ENCODE data around the gene RFX2. TPM values are rescaled to one million over a fixed set of nuclear protein-coding genes. Genes with fewer than 3 reads are reported as not detected.

The RFX2 gene
- total RNA-seq, 2 donors from 2014 or later, result 12.7 to 16.1 TPM

DNA sequence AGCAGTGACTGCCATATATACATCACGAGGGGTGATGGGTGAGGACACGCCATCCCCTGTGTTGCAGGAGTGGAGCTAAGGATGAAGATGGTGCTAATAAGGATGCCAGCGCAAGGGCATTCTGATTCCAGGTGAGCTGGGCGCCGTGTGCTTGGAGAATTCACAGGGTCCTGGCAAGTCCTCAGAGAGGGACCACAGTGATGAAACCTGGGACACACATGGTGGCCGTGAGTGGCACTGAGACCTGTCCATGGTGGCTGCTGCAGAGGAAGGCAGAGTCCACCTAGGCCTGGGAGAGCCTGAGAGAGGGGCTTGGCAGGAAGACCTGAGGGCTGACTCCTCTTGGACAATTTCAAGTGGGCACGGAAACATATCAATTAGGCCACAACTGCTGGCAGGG is 65.2 kb downstream of the RFX2 start:
- H3K27ac ChIP-seq, result no peak overlapping the region
- TF ChIP-seq, protein P1, sequence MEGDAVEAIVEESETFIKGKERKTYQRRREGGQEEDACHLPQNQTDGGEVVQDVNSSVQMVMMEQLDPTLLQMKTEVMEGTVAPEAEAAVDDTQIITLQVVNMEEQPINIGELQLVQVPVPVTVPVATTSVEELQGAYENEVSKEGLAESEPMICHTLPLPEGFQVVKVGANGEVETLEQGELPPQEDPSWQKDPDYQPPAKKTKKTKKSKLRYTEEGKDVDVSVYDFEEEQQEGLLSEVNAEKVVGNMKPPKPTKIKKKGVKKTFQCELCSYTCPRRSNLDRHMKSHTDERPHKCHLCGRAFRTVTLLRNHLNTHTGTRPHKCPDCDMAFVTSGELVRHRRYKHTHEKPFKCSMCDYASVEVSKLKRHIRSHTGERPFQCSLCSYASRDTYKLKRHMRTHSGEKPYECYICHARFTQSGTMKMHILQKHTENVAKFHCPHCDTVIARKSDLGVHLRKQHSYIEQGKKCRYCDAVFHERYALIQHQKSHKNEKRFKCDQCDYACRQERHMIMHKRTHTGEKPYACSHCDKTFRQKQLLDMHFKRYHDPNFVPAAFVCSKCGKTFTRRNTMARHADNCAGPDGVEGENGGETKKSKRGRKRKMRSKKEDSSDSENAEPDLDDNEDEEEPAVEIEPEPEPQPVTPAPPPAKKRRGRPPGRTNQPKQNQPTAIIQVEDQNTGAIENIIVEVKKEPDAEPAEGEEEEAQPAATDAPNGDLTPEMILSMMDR (IDR thresholded peaks at IDR 0.05), result no peak
- no peaks in the 10 kb centered on the region for H3K27me3 ChIP-seq
- DNase-seq (ENCODE audit: low spot score), result peak; percentile 21
- peaks cover 0 to 25% of the 10 kb centered on the region in 2 donors for H3K4me1 ChIP-seq
- peaks cover 30% of the 10 kb centered on the region for H3K36me3 ChIP-seq
- H3K9me3 ChIP-seq, result no peaks in the 10 kb centered on the region
- H3K4me3 ChIP-seq, result no peak overlapping the region

DNA sequence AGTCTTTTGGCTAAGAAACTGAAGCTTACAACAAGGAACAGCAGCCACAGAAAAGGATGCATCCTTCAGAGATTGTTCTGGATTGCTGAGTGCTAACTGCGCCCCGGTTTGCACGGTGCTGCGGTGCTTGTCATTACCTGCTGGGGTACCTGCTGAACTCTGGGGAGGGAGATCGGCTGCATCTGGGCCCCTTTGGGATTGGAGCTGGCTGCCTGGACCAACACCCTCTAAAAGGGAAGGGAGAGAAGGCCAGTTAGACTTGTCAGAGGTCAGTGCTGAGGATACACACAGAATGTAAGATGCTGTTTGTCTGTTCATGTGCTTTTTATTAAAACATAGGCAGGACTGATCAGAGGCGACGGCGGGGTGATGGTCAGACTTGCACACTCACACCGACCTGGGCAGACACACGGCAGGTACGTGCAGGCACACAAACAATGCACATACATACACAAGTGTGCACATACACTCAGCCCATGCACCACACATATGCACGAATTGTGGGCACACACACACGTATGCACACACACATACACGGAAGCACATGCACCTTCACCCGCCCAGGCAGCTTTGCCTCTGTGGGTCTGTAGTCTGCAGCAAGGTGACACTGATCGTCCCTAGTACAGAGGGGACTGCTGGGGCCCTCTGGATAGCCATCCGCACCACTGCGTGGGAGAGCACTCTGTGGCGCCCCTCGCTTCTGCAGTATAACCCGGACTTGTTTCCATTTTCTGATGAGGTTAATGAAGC is 66.1 kb downstream of the RFX2 start:
- peaks cover 0 to 21% of the 10 kb centered on the region in 2 donors for H3K4me1 ChIP-seq
- TF ChIP-seq, protein P1 (IDR thresholded peaks at IDR 0.05), result no peak
- no peak overlapping the region for H3K27ac ChIP-seq
- H3K9me3 ChIP-seq, result no peaks in the 10 kb centered on the region
- no peak overlapping the region for H3K4me3 ChIP-seq
- H3K36me3 ChIP-seq, result peaks cover 39% of the 10 kb centered on the region
- H3K27me3 ChIP-seq, result no peaks in the 10 kb centered on the region
- peak; percentile 40 for DNase-seq (ENCODE audit: low spot score)

DNA sequence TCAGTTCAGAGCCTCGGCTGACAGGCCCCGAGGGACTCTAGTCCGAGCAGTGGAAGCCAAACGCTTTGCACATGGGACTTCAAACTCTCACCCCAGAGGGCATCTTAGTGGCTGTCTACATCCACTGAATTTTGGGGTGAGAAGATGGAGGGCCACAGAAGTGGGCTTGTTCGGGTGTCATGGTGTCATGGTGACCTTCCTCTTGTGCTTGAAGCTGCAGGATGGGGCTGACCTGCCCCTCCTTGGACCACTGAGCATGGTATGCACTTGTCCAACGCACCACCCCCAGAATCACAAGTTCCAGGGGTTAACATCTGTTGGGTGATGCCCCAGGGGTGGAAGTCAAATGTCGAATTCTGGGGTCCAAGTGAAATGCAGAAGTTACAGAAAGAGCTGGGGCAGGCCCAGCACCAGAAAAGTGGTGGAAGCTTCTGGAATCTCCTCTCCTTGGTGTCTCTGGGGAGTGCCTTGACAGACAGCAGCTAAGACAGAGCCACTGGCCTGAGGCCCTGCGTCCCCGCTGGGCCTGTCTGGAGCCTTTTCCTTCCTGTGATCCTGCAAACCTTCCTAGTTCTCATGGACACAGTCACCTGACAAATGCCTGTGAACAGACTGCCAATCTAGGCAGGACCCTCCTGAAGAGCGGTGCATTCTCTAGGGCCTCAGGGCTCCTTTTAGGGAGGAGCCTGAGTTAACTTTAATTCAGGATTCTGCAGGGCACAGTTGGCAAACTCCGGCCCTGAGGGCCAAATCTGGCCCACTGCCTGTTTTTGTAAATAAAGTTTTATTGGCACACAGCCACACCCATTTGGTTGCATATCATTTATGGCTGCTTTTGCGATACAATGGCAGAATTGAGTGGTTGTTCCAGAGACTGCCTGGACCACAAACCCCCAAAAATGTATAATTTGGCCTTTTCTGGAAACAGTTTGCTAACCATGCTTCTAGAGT is 67.2 kb downstream of the RFX2 start:
- peak; percentile 42 for DNase-seq (ENCODE audit: low spot score)
- H3K9me3 ChIP-seq, result no peaks in the 10 kb centered on the region
- H3K27ac ChIP-seq, result no peak overlapping the region
- H3K4me3 ChIP-seq, result no peak overlapping the region
- H3K36me3 ChIP-seq, result peaks cover 41% of the 10 kb centered on the region
- TF ChIP-seq, protein P1 (IDR thresholded peaks at IDR 0.05), result no peak
- no peaks in the 10 kb centered on the region for H3K27me3 ChIP-seq
- peaks cover 0 to 9% of the 10 kb centered on the region in 2 donors for H3K4me1 ChIP-seq

DNA sequence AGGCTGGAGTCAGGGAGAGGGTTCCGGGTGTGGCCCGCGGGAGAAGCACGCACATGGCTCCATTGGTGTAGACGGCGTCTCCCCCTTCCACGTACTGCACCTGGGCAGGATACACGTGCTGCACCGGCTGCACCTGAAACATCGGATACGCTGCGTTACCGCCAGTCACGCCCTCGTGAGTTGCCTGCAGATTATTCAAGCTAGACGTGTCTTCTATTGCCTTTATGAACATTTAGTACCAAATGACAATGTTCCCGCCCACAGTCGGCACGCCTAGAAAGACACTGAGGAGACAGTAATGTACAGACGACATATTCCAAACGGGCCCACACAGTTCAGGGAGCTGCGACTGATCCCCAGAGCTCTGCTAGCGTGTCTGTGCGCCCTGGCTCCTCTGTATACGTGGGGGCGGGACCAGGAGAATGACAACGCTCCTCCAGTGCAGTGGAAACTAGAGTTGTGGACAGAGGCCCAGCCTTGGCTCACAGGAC is 68.3 kb downstream of the RFX2 start:
- H3K4me3 ChIP-seq, result no peak overlapping the region
- no peaks in the 10 kb centered on the region for H3K4me1 ChIP-seq
- no peaks in the 10 kb centered on the region for H3K9me3 ChIP-seq
- TF ChIP-seq, protein P1 (IDR thresholded peaks at IDR 0.05), result no peak
- peaks cover 41% of the 10 kb centered on the region for H3K36me3 ChIP-seq
- H3K27me3 ChIP-seq, result no peaks in the 10 kb centered on the region
- DNase-seq (ENCODE audit: low spot score), result peak; percentile 42
- H3K27ac ChIP-seq, result no peak overlapping the region

DNA sequence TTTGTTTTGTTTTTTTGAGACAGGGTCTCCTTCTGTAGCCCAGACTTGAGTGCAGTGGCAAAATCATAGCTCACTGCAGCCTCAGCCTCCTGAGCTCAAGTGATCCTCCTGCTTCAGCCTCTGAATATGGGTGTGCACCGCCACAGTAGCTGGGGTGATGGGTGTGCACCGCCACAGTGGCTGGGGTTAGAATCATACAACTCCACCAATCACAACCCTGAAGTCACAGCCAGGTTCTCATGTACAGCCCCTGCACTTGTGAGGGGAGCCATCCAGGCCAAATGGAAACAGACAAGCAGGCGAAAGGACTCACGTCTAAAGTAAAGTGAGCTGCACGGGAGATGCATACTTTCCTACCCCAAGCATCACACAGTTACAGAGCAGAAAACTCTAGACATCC is 69.2 kb downstream of the RFX2 start:
- peaks cover 41% of the 10 kb centered on the region for H3K36me3 ChIP-seq

More for the DNA sequence above, 69.2 kb downstream of the RFX2 start:
- no peaks in the 10 kb centered on the region for H3K4me1 ChIP-seq
- no peak overlapping the region for H3K4me3 ChIP-seq
- H3K27ac ChIP-seq, result no peak overlapping the region
- TF ChIP-seq, protein P1 (IDR thresholded peaks at IDR 0.05), result no peak
- H3K9me3 ChIP-seq, result no peaks in the 10 kb centered on the region
- peak; percentile 16 for DNase-seq (ENCODE audit: low spot score)
- no peaks in the 10 kb centered on the region for H3K27me3 ChIP-seq
